GM21786 (cell line): Measurements from ENCODE around the gene DYNC2H1.

ENCODE experiments used
- ATAC-seq: cut with Tn5 transposase; IDR thresholded peaks from one replicate; pipeline ENCODE4 v1.9.1; 2021; ENCODE audit not compliant: unreplicated experiment

The DYNC2H1 gene

GRCh38 chr11:103441021-103441420 is 331.8 kb downstream of the DYNC2H1 start:
- ATAC-seq: no peak

- ATAC-seq: no peak
These were observed 339.7 kb downstream of the DYNC2H1 start for GRCh38 chr11:103448966-103449365.

GRCh38 chr11:103450241-103450640 is 341.0 kb downstream of the DYNC2H1 start:
- ATAC-seq: no peak

- no peak for ATAC-seq
These were observed 343.9 kb downstream of the DYNC2H1 start for GRCh38 chr11:103453126-103453525.

- ATAC-seq: no peak
These were observed 344.9 kb downstream of the DYNC2H1 start for GRCh38 chr11:103453915-103454709.

GRCh38 chr11:103464420-103464819 is 355.2 kb downstream of the DYNC2H1 start:
- no peak for ATAC-seq

GRCh38 chr11:103465555-103466140 is 356.4 kb downstream of the DYNC2H1 start:
- no peak for ATAC-seq

- no peak for ATAC-seq
These were observed 362.3 kb downstream of the DYNC2H1 start for GRCh38 chr11:103471546-103471945.

- no peak for ATAC-seq
These were observed 367.6 kb downstream of the DYNC2H1 start for GRCh38 chr11:103476874-103477273.

- no peak for ATAC-seq
These were observed 371.2 kb downstream of the DYNC2H1 start for GRCh38 chr11:103480421-103480820.

GRCh38 chr11:103483996-103484395 is 374.8 kb downstream of the DYNC2H1 start:
- no peak for ATAC-seq

GRCh38 chr11:103484545-103484944 is 375.3 kb downstream of the DYNC2H1 start:
- ATAC-seq: no peak

GRCh38 chr11:103486604-103487003 is 377.4 kb downstream of the DYNC2H1 start:
- ATAC-seq: no peak

- ATAC-seq: no peak
These were observed 377.9 kb downstream of the DYNC2H1 start for GRCh38 chr11:103487113-103487512.

- no peak for ATAC-seq
These were observed 378.8 kb downstream of the DYNC2H1 start for GRCh38 chr11:103488031-103488461.

- ATAC-seq: no peak
These were observed 379.4 kb downstream of the DYNC2H1 start for GRCh38 chr11:103488579-103488978.

- no peak for ATAC-seq
These were observed 382.6 kb downstream of the DYNC2H1 start for GRCh38 chr11:103491777-103492176.

GRCh38 chr11:103494491-103494890 is 385.3 kb downstream of the DYNC2H1 start:
- ATAC-seq: no peak

- ATAC-seq: no peak
These were observed 388.0 kb downstream of the DYNC2H1 start for GRCh38 chr11:103497268-103497667.

- ATAC-seq: no peak
These were observed 390.6 kb downstream of the DYNC2H1 start for GRCh38 chr11:103499710-103500340.

- ATAC-seq: no peak
These were observed 406.1 kb downstream of the DYNC2H1 start for GRCh38 chr11:103515283-103515682.

- ATAC-seq: no peak
These were observed 411.6 kb downstream of the DYNC2H1 start for GRCh38 chr11:103520792-103521191.
